Astrocyte (in vitro differentiated cells and primary cell): Measurements from ENCODE around the gene DNAH2. TPM values are rescaled to one million over a fixed set of nuclear protein-coding genes. Genes with fewer than 3 reads are reported as not detected.
A peak's percentile ranks its signal among the peaks of the same experiment; 100 is the strongest.

ENCODE experiments used
- DNase-seq: peaks from one replicate; pipeline ENCODE4 v3.0.0-alpha.2; 2010; ENCODE audit warnings: low read depth
- FAIRE-seq: peaks from 2 replicates; lab custom pipeline; 2011; peaks lifted over from hg19 to GRCh38; lab: Jason Lieb, UNC
- H2AFZ ChIP-seq: 2 replicates; pipeline ENCODE4 v1.6.0; 2012; ENCODE audit warnings: low read depth, low read length, inconsistent platforms
- H3K27ac ChIP-seq: 2 replicates; pipeline ENCODE4 v1.5.1; 2011; ENCODE audit warnings: low read depth, low read length, inconsistent platforms
- H3K27me3 ChIP-seq: 2 replicates; pipeline ENCODE4 v1.6.0; 2011; ENCODE audit warnings: low read length, inconsistent platforms; ENCODE audit not compliant: insufficient read depth
- H3K36me3 ChIP-seq: 2 replicates; pipeline ENCODE4 v1.5.1; 2011; ENCODE audit warnings: low read length, inconsistent platforms; ENCODE audit not compliant: insufficient read depth
- H3K4me1 ChIP-seq: 2 replicates; pipeline ENCODE4 v1.5.1; 2011; ENCODE audit warnings: low read length, inconsistent platforms; ENCODE audit not compliant: insufficient read depth
- H3K4me2 ChIP-seq: 2 replicates; pipeline ENCODE4 v1.6.0; 2012; ENCODE audit warnings: low read length, inconsistent platforms
- H3K4me3 ChIP-seq: 2 replicates; pipeline ENCODE4 v1.5.1; 2011; ENCODE audit warnings: low read depth, mild to moderate bottlenecking, low read length, inconsistent platforms; ENCODE audit not compliant: insufficient read depth
- H3K79me2 ChIP-seq: 2 replicates; pipeline ENCODE4 v1.6.0; 2012; ENCODE audit warnings: mild to moderate bottlenecking, low read length, inconsistent platforms; ENCODE audit not compliant: insufficient read depth
- H3K9ac ChIP-seq: 2 replicates; pipeline ENCODE4 v1.6.0; 2012; ENCODE audit warnings: mild to moderate bottlenecking, low read length, inconsistent platforms
- H3K9me3 ChIP-seq: 2 replicates; pipeline ENCODE4 v1.5.1; 2012; ENCODE audit warnings: low read depth, mild to moderate bottlenecking, low read length, inconsistent platforms; ENCODE audit not compliant: insufficient read depth
- H4K20me1 ChIP-seq: 2 replicates; pipeline ENCODE4 v1.6.0; 2012; ENCODE audit warnings: low read length, inconsistent platforms; ENCODE audit not compliant: insufficient read depth
- H3K27ac Mint-ChIP-seq: one replicate; pipeline ENCODE4 v1.8.0; 2021; ENCODE audit warnings: mild to moderate bottlenecking, mixed read lengths; ENCODE audit not compliant: unreplicated experiment
- H3K27me3 Mint-ChIP-seq: one replicate; pipeline ENCODE4 v1.8.0; 2021; ENCODE audit warnings: low read depth, mixed read lengths; ENCODE audit not compliant: unreplicated experiment
- H3K36me3 Mint-ChIP-seq: one replicate; pipeline ENCODE4 v1.8.0; 2021; ENCODE audit warnings: low read depth, mixed read lengths; ENCODE audit not compliant: unreplicated experiment
- H3K4me1 Mint-ChIP-seq: one replicate; pipeline ENCODE4 v1.8.0; 2021; ENCODE audit warnings: low read depth, mixed read lengths; ENCODE audit not compliant: unreplicated experiment
- H3K4me3 Mint-ChIP-seq: one replicate; pipeline ENCODE4 v1.8.0; 2021; ENCODE audit warnings: mild to moderate bottlenecking, moderate library complexity, mixed read lengths; ENCODE audit not compliant: unreplicated experiment
- H3K9me3 Mint-ChIP-seq: one replicate; pipeline ENCODE4 v1.8.0; 2021; ENCODE audit warnings: mild to moderate bottlenecking, mixed read lengths; ENCODE audit not compliant: unreplicated experiment
- EZH2 ChIP-seq: IDR thresholded peaks from 2 replicates; pipeline ENCODE4 v1.6.1; 2012; ENCODE audit warnings: mild to moderate bottlenecking, low read length, inconsistent platforms; ENCODE audit not compliant: insufficient read depth
- total RNA-seq: library from RNA; stranded (reverse); gene quantifications from 2 replicates; pipeline ENCODE4 v1.2.1, GENCODE V29; 2021
- TF ChIP-seq, protein P1 (sequence below): IDR thresholded peaks from 2 replicates; pipeline ENCODE4 v1.5.1; 2011; ENCODE audit warnings: low read depth, mild to moderate bottlenecking, inconsistent platforms, low read length, moderate library complexity; ENCODE audit not compliant: insufficient read depth

DNAH2 gene
- total RNA-seq, 1 donor from 2014 or later, result 0.11 TPM

DNA sequence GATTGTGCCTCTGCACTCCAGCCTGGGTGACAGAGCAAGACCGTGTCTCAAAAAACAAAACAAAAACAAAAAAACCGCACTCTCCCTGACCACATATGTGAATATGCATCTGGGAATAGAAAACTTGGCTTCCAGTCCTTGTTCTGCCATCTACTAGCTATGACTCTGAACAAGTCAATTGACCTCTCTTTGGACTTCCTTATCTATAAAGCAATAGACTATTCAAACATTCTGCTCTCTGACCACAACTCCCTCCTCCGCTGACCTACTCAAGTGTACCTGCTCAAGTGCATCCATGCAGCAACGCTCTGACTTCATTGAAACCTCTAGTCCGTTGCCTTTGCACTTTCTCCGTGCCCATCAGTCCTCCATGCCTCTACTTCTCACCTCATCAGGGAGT, 63.9 kb downstream of the DNAH2 start:
- FAIRE-seq (no peak), DNase-seq (peak; percentile 48)
- H2AFZ ChIP-seq, result no peak overlapping the region
- no peaks in the 10 kb centered on the region for H3K36me3 ChIP-seq
- H3K4me1 ChIP-seq, result no peaks in the 10 kb centered on the region
- no peak overlapping the region for H3K9ac ChIP-seq
- H3K27ac Mint-ChIP-seq, result no peak overlapping the region
- H3K27me3 ChIP-seq, result peaks cover 26% of the 10 kb centered on the region
- no peaks in the 10 kb centered on the region for H3K36me3 Mint-ChIP-seq
- H3K4me3 ChIP-seq, result no peak overlapping the region
- peaks cover 22% of the 10 kb centered on the region for H3K27me3 Mint-ChIP-seq
- TF ChIP-seq, protein P1, sequence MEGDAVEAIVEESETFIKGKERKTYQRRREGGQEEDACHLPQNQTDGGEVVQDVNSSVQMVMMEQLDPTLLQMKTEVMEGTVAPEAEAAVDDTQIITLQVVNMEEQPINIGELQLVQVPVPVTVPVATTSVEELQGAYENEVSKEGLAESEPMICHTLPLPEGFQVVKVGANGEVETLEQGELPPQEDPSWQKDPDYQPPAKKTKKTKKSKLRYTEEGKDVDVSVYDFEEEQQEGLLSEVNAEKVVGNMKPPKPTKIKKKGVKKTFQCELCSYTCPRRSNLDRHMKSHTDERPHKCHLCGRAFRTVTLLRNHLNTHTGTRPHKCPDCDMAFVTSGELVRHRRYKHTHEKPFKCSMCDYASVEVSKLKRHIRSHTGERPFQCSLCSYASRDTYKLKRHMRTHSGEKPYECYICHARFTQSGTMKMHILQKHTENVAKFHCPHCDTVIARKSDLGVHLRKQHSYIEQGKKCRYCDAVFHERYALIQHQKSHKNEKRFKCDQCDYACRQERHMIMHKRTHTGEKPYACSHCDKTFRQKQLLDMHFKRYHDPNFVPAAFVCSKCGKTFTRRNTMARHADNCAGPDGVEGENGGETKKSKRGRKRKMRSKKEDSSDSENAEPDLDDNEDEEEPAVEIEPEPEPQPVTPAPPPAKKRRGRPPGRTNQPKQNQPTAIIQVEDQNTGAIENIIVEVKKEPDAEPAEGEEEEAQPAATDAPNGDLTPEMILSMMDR, result no peak
- TF ChIP-seq EZH2, result no peak
- H4K20me1 ChIP-seq, result no peaks in the 10 kb centered on the region
- no peak overlapping the region for H3K4me3 Mint-ChIP-seq
- H3K4me2 ChIP-seq, result no peak overlapping the region
- H3K9me3 Mint-ChIP-seq, result peaks cover 6% of the 10 kb centered on the region
- no peaks in the 10 kb centered on the region for H3K4me1 Mint-ChIP-seq
- H3K79me2 ChIP-seq, result no peaks in the 10 kb centered on the region
- no peaks in the 10 kb centered on the region for H3K9me3 ChIP-seq
- H3K27ac ChIP-seq, result no peak overlapping the region

- Histone ChIP-seq H3K79me2 (no peaks in the 10 kb centered on the region), H3K9ac (no peak overlapping the region), H3K4me1 (no peaks in the 10 kb centered on the region), H3K27ac (no peak overlapping the region), H3K27me3 (peaks cover 26% of the 10 kb centered on the region), H3K9me3 (no peaks in the 10 kb centered on the region), H3K36me3 (no peaks in the 10 kb centered on the region), H2AFZ (no peak overlapping the region), H3K4me3 (no peak overlapping the region), H3K4me2 (no peak overlapping the region), H4K20me1 (no peaks in the 10 kb centered on the region)
- peaks cover 24% of the 10 kb centered on the region for H3K27me3 Mint-ChIP-seq
- H3K27ac Mint-ChIP-seq, result no peak overlapping the region
- H3K36me3 Mint-ChIP-seq, result no peaks in the 10 kb centered on the region
- peaks cover 2% of the 10 kb centered on the region for H3K9me3 Mint-ChIP-seq
- peak; percentile 40 for DNase-seq
- no peak overlapping the region for H3K4me3 Mint-ChIP-seq
- no peaks in the 10 kb centered on the region for H3K4me1 Mint-ChIP-seq
- FAIRE-seq, result peak; percentile 39
- no peak for TF ChIP-seq EZH2
- TF ChIP-seq, protein P1, result peak; percentile 29
Measured at GRCh38 chr17:7782240-7782639, 64.7 kb downstream of the DNAH2 start.

GRCh38 chr17:7786866-7787265, 69.3 kb downstream of the DNAH2 start:
- H3K27ac Mint-ChIP-seq, result no peak overlapping the region
- DNase-seq (no peak), FAIRE-seq (no peak)
- no peaks in the 10 kb centered on the region for H3K9me3 Mint-ChIP-seq
- TF ChIP-seq, protein P1, result no peak
- TF ChIP-seq EZH2, result no peak
- no peaks in the 10 kb centered on the region for H3K36me3 Mint-ChIP-seq
- no peaks in the 10 kb centered on the region for H3K4me1 ChIP-seq
- H3K79me2 ChIP-seq, result no peaks in the 10 kb centered on the region
- H3K4me1 Mint-ChIP-seq, result no peaks in the 10 kb centered on the region
- no peak overlapping the region for H3K4me3 Mint-ChIP-seq
- no peaks in the 10 kb centered on the region for H4K20me1 ChIP-seq
- H3K27me3 Mint-ChIP-seq, result peaks cover 29% of the 10 kb centered on the region
- H2AFZ ChIP-seq, result no peak overlapping the region
- no peaks in the 10 kb centered on the region for H3K36me3 ChIP-seq
- H3K27me3 ChIP-seq, result peaks cover 5% of the 10 kb centered on the region
- H3K27ac ChIP-seq, result no peak overlapping the region
- H3K9me3 ChIP-seq, result no peaks in the 10 kb centered on the region
- no peak overlapping the region for H3K4me2 ChIP-seq
- H3K4me3 ChIP-seq, result no peak overlapping the region
- no peak overlapping the region for H3K9ac ChIP-seq
